ENCODE data around the gene BPGM.
A peak's percentile ranks its signal among the peaks of the same experiment; 100 is the strongest.

Gene BPGM

DNA sequence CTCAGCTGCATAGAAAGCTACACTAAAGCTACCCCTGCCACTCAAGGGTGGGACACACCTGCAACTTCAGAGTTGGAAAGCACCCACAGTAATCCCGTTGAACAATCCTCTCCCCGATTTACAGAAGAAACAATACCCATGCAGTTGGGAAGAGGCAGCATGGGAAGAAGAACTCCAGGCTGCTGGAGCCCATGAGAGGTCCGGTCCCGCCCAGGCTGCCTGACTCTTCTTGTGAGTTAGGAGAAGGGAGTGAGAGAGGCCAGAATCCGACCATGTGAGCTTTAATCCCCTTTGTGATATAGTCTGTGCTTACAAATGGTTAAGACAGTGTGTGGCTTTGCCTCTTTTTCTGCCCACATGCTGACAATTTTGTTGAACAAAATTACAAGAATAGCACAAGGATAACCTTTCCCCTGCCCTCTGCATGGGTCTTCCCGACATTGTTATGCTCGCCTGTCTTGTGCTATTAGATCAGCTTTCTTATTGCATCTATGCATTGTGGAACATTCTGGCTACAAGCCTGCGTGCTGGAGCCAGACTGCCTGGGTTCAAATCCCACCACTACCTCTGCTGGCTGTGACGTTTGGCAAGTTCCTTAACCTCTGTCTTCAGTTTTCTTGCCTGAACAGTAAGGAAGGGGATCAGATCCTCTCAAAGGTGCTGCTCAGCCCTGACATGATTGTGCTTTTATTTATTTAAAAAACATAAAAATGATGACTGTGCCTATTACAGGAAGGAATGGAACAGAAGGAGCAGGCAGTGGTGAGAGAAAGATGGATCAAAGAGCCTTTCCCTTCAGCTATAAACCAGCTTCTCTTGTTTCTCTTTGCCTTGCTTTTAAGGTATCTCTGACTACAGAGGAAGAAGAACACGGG is 56.0 kb downstream of the BPGM start:
- peaks cover 30% of the 10 kb centered on the region for H3K4me1 Mint-ChIP-seq
- TF ChIP-seq, protein P1, sequence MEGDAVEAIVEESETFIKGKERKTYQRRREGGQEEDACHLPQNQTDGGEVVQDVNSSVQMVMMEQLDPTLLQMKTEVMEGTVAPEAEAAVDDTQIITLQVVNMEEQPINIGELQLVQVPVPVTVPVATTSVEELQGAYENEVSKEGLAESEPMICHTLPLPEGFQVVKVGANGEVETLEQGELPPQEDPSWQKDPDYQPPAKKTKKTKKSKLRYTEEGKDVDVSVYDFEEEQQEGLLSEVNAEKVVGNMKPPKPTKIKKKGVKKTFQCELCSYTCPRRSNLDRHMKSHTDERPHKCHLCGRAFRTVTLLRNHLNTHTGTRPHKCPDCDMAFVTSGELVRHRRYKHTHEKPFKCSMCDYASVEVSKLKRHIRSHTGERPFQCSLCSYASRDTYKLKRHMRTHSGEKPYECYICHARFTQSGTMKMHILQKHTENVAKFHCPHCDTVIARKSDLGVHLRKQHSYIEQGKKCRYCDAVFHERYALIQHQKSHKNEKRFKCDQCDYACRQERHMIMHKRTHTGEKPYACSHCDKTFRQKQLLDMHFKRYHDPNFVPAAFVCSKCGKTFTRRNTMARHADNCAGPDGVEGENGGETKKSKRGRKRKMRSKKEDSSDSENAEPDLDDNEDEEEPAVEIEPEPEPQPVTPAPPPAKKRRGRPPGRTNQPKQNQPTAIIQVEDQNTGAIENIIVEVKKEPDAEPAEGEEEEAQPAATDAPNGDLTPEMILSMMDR (IDR thresholded peaks at IDR 0.05): no peak
- H3K27ac Mint-ChIP-seq: peak overlapping the region; percentile 53
- DNase-seq: no peak
- H3K27me3 Mint-ChIP-seq (ENCODE audit: low read depth, poor library complexity): no peaks in the 10 kb centered on the region
- no peak overlapping the region for H3K4me3 Mint-ChIP-seq
- no peaks in the 10 kb centered on the region for H3K9me3 Mint-ChIP-seq
- no peaks in the 10 kb centered on the region for H3K36me3 Mint-ChIP-seq (ENCODE audit: low read depth)

DNA sequence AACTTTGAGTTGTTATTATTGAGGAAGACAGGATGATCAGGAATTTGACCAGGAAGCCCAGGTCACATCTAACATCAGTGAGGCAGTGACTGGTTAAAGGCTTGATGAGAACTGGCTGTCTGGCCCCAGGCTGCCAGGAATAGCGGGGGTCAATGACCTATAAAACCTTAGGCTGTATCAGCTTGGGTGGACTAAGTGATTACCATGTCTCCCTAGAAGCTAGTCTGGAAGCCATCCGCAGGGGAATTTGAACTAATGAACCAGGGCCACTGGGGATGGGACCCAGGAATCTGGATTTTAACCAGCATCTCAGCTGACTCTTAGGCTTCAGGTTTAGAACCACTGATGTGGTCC is 56.6 kb downstream of the BPGM start:
- TF ChIP-seq, protein P1 (IDR thresholded peaks at IDR 0.05): no peak
- Mint-ChIP-seq H3K9me3 (no peaks in the 10 kb centered on the region), H3K27me3 (ENCODE audit: low read depth, poor library complexity) (no peaks in the 10 kb centered on the region), H3K36me3 (ENCODE audit: low read depth) (no peaks in the 10 kb centered on the region), H3K4me1 (peaks cover 30% of the 10 kb centered on the region), H3K4me3 (no peak overlapping the region), H3K27ac (peak overlapping the region; percentile 71)
- DNase-seq: no peak

DNA sequence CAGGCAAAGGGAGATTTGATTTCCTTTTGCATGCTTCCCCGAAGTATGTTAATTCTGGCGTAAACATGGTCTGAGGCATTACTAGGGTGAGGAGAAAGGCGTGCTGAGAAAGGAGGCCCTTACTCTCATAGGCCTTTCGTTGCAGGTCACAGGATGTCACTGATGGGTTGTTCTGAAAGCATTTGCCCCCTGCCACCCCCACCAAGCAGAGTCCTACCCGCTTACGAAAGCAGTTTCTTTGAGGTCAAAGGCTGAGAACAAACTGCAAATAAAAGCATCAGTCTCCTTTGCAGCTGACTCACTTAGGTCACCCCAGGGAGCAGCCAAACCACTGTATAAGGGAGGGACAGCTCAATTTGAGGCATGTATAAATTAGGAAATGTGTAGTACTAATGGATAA is 57.1 kb downstream of the BPGM start:
- Mint-ChIP-seq H3K27ac (peak overlapping the region; percentile 71), H3K27me3 (ENCODE audit: low read depth, poor library complexity) (no peaks in the 10 kb centered on the region), H3K4me1 (peaks cover 30% of the 10 kb centered on the region), H3K4me3 (no peak overlapping the region), H3K36me3 (ENCODE audit: low read depth) (no peaks in the 10 kb centered on the region), H3K9me3 (no peaks in the 10 kb centered on the region)
- DNase-seq: no peak
- TF ChIP-seq, protein P1 (IDR thresholded peaks at IDR 0.05): no peak

DNA sequence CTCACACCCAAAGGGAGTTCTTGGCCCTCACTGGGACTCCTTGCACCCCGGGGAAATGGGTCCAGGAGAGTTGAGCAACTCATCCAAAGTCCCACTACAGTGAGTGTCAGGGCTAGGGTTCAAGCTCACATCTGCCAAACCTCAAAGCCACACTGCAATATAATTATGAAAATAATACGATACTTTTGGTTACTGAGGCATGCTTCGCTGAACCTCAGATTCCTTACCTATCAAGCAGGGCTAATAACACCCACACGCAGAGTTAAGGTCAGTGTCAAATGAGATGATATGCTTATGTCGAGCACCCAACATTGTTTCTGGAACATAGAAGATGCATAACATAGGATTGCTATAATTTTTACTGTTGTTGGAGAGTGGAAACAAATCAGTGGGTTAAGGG is 58.2 kb downstream of the BPGM start:
- Mint-ChIP-seq H3K27ac (no peak overlapping the region), H3K36me3 (ENCODE audit: low read depth) (no peaks in the 10 kb centered on the region), H3K27me3 (ENCODE audit: low read depth, poor library complexity) (no peaks in the 10 kb centered on the region), H3K9me3 (no peaks in the 10 kb centered on the region), H3K4me3 (no peak overlapping the region), H3K4me1 (peaks cover 22% of the 10 kb centered on the region)
- TF ChIP-seq, protein P1 (IDR thresholded peaks at IDR 0.05): no peak
- DNase-seq: no peak

DNA sequence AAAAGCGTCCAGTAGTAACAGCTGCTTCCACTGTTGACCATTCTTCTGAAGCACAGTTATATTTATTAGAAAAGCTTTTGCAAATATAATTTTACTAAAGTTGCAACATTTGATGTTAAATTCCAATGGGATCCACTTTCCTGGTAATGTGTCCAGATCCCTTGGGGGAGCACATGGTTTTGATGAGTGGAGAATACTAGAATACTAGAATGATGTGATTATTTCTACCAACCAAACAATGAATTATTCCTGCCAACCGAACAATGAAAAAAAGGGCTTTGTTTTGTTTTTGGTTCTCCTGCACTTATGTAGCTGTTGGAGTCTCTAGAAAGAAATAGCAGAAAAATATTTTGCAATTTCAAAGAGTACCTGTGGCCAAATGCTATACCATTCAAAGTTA is 59.1 kb downstream of the BPGM start:
- Mint-ChIP-seq H3K4me1 (peaks cover 19% of the 10 kb centered on the region), H3K36me3 (ENCODE audit: low read depth) (no peaks in the 10 kb centered on the region), H3K27me3 (ENCODE audit: low read depth, poor library complexity) (no peaks in the 10 kb centered on the region), H3K4me3 (no peak overlapping the region), H3K27ac (no peak overlapping the region), H3K9me3 (no peaks in the 10 kb centered on the region)
- TF ChIP-seq, protein P1 (IDR thresholded peaks at IDR 0.05): no peak
- no peak for DNase-seq

DNA sequence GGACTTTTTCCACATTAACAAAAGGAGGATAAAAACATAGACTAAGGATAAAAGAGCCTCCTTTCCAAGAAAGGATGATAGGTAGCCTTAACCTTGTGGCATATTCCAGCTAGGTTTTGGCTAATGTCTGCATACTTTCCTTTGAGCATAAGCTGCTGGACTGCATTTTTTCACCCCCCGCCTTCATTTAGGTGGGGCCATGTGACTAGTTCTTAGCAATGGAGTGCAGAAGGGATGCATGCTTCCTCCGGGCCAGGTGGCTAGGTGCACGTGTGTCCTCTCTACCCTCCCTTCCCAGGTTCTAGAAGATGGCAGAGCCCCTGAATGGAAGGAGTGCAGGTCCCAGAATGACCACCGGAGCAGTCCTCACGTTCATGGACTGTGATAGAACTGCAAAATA is 59.8 kb downstream of the BPGM start:
- peaks cover 19% of the 10 kb centered on the region for H3K4me1 Mint-ChIP-seq
- TF ChIP-seq, protein P1 (IDR thresholded peaks at IDR 0.05): no peak
- H3K27ac Mint-ChIP-seq: no peak overlapping the region
- DNase-seq: no peak
- no peaks in the 10 kb centered on the region for H3K27me3 Mint-ChIP-seq (ENCODE audit: low read depth, poor library complexity)
- H3K36me3 Mint-ChIP-seq (ENCODE audit: low read depth): no peaks in the 10 kb centered on the region
- H3K4me3 Mint-ChIP-seq: no peak overlapping the region
- H3K9me3 Mint-ChIP-seq: no peaks in the 10 kb centered on the region
